A549 (cell line): ENCODE results near the gene ROS1. TPM values are rescaled to one million over a fixed set of nuclear protein-coding genes. Genes with fewer than 3 reads are reported as not detected.

Source experiments
- ATAC-seq, 2 experiments: fragments of 200-7000 bp in 1 of 2; fragments of >200 bp in 1 of 2; cut with Nextera tagmentation in 1 of 2; cut with Tn5 transposase in 1 of 2; 3 replicates each; pipeline versions ENCODE4 v1.8.0 to v1.9.1; 2018 to 2020; ENCODE audit warnings: mild to moderate bottlenecking in 1 of 2, moderate library complexity in 1 of 2
- CTCF ChIA-PET: fragments of 300-600 bp; sonication (Branson Sonifier 250); formaldehyde crosslinking; extraction: SDS; loops from one replicate; lab custom pipeline; 2021; ENCODE audit warnings: antibody characterized with exemption, inconsistent platforms; lab: Yijun Ruan, JAX
- POLR2A ChIA-PET: fragments of 350-600 bp; formaldehyde crosslinking; extraction: SDS; loops from one replicate; lab custom pipeline; 2021; ENCODE audit warnings: antibody characterized with exemption, inconsistent platforms; lab: Yijun Ruan, JAX
- DNase-seq, 2 experiments: peaks; one replicate each; pipeline versions ENCODE4 v3.0.0 to v3.0.0-alpha.2; 2011 to 2016; ENCODE audit warnings: low read depth in 1 of 2, low spot score in 1 of 2
- FAIRE-seq: peaks from 2 replicates; lab custom pipeline; 2011; peaks lifted over from hg19 to GRCh38; lab: Jason Lieb, UNC
- H3K27ac ChIP-seq, 2 experiments: fragments of >200 bp; sonication (Bioruptor Twin); formaldehyde crosslinking; 3 replicates each; pipeline ENCODE4 v1.5.1; 2016 to 2017
- H3K4me1 ChIP-seq: fragments of >200 bp; sonication (Bioruptor Twin); formaldehyde crosslinking; 3 replicates; pipeline ENCODE4 v1.6.1; 2016
- H3K4me2 ChIP-seq: fragments of >200 bp; sonication (Bioruptor Twin); formaldehyde crosslinking; 3 replicates; pipeline ENCODE4 v1.6.1; 2016
- H3K4me3 ChIP-seq: fragments of >200 bp; sonication (Bioruptor Twin); formaldehyde crosslinking; 3 replicates; pipeline ENCODE4 v1.5.1; 2016
- H3K9me3 ChIP-seq: fragments of >200 bp; sonication (Bioruptor Twin); formaldehyde crosslinking; 3 replicates; pipeline ENCODE4 v1.6.1; 2016
- BCL3 ChIP-seq: fragments of >200 bp; sonication (Bioruptor Twin); formaldehyde crosslinking; IDR thresholded peaks from 3 replicates; pipeline ENCODE4 v1.6.1; 2016
- BHLHE40 ChIP-seq: IDR thresholded peaks from 2 replicates; pipeline ENCODE4 v1.6.1; 2012; ENCODE audit warnings: low read depth, low read length, inconsistent platforms
- CBX2 ChIP-seq: fragments of 200-600 bp; sonication (generic); IDR thresholded peaks from 2 replicates; pipeline ENCODE4 v1.6.1; 2016; ENCODE audit warnings: low read depth, mild to moderate bottlenecking, borderline replicate concordance
- CEBPB ChIP-seq, 2 experiments: fragments of >200 bp in 1 of 2; sonication (Bioruptor Twin) in 1 of 2; formaldehyde crosslinking in 1 of 2; IDR thresholded peaks; 2 replicates each; pipeline ENCODE4 v1.6.1; 2012 to 2016
- CHD2 ChIP-seq: fragments of 150-350 bp; IDR thresholded peaks from 2 replicates; pipeline ENCODE4 v1.6.1; 2014; ENCODE audit warnings: low read length; ENCODE audit not compliant: partially characterized antibody
- CHD4 ChIP-seq: fragments of 200-600 bp; sonication (generic); IDR thresholded peaks from 2 replicates; pipeline ENCODE4 v1.6.1; 2016; ENCODE audit warnings: antibody characterized with exemption, mild to moderate bottlenecking, borderline replicate concordance
- EHF ChIP-seq: fragments of 250-450 bp; sonication (Bioruptor Pico); IDR thresholded peaks from 2 replicates; pipeline ENCODE4 v1.5.0; 2020; ENCODE audit warnings: mild to moderate bottlenecking
- ESRRA ChIP-seq: fragments of 150-350 bp; IDR thresholded peaks from 2 replicates; pipeline ENCODE4 v1.6.1; 2014; ENCODE audit warnings: mild to moderate bottlenecking, low read length, borderline replicate concordance
- FOSL2 ChIP-seq, 2 experiments: fragments of 450-650 bp in 1 of 2; fragments of >200 bp in 1 of 2; sonication (Bioruptor Twin) in 1 of 2; formaldehyde crosslinking; IDR thresholded peaks; 2 replicates each; pipeline versions ENCODE4 v1.5.0 to v1.6.1; 2016 to 2020; ENCODE audit warnings: mild to moderate bottlenecking in 1 of 2, moderate library complexity in 1 of 2
- FOXS1 ChIP-seq: fragments of 250-450 bp; sonication (Bioruptor Pico); IDR thresholded peaks from 2 replicates; pipeline ENCODE4 v1.5.0; 2020; ENCODE audit warnings: mild to moderate bottlenecking, moderate library complexity
- GATA3 ChIP-seq: IDR thresholded peaks from 2 replicates; pipeline ENCODE4 v1.6.1; 2012; ENCODE audit warnings: borderline replicate concordance
- HDAC2 ChIP-seq: fragments of 200-600 bp; sonication (generic); IDR thresholded peaks from 2 replicates; pipeline ENCODE4 v1.6.1; 2016
- HES2 ChIP-seq: fragments of >200 bp; sonication (Bioruptor Twin); formaldehyde crosslinking; IDR thresholded peaks from 2 replicates; pipeline ENCODE4 v1.6.1; 2016
- HEYL ChIP-seq: fragments of 250-450 bp; sonication (Bioruptor Pico); IDR thresholded peaks from 2 replicates; pipeline ENCODE4 v1.8.0; 2021; ENCODE audit warnings: mild to moderate bottlenecking, moderate library complexity
- HOXB5 ChIP-seq: fragments of 250-450 bp; sonication (Bioruptor Pico); IDR thresholded peaks from 2 replicates; pipeline ENCODE4 v1.5.0; 2020; ENCODE audit warnings: mild to moderate bottlenecking, moderate library complexity
- JUNB ChIP-seq: fragments of >200 bp; sonication (Bioruptor Twin); formaldehyde crosslinking; IDR thresholded peaks from 2 replicates; pipeline ENCODE4 v1.6.1; 2016
- KDM5A ChIP-seq: fragments of 200-600 bp; sonication (generic); IDR thresholded peaks from 2 replicates; pipeline ENCODE4 v1.6.1; 2016; ENCODE audit warnings: antibody characterized with exemption, mild to moderate bottlenecking
- NFE2L2 ChIP-seq: fragments of 150-350 bp; conservative IDR thresholded peaks from 2 replicates; pipeline ENCODE4 v1.6.1; 2014; ENCODE audit warnings: low read length
- NPAS2 ChIP-seq: fragments of 250-450 bp; sonication (Bioruptor Pico); IDR thresholded peaks from 2 replicates; pipeline ENCODE4 v1.8.0; 2022; ENCODE audit warnings: mild to moderate bottlenecking, moderate library complexity, borderline replicate concordance
- NR3C1 ChIP-seq: fragments of >200 bp; sonication (Bioruptor Twin); formaldehyde crosslinking; IDR thresholded peaks from 3 replicates; pipeline ENCODE4 v1.6.1; 2017
- PBX3 ChIP-seq: IDR thresholded peaks from 2 replicates; pipeline ENCODE4 v1.6.1; 2012
- POLR2A ChIP-seq: IDR thresholded peaks from 2 replicates; pipeline ENCODE4 v1.6.1; 2012; ENCODE audit warnings: mild to moderate bottlenecking, low read length
- RARB ChIP-seq: fragments of 250-450 bp; sonication (Bioruptor Pico); IDR thresholded peaks from 2 replicates; pipeline ENCODE4 v1.8.0; 2021; ENCODE audit warnings: mild to moderate bottlenecking, moderate library complexity
- RCOR1 ChIP-seq: fragments of 150-350 bp; IDR thresholded peaks from 2 replicates; pipeline ENCODE4 v1.6.1; 2014; ENCODE audit warnings: antibody characterized with exemption, low read length, low read depth
- TFCP2L1 ChIP-seq: fragments of 250-450 bp; sonication (Bioruptor Pico); IDR thresholded peaks from 2 replicates; pipeline ENCODE4 v1.5.0; 2021; ENCODE audit warnings: mild to moderate bottlenecking
- ZFP36 ChIP-seq: fragments of 450-650 bp; IDR thresholded peaks from 2 replicates; pipeline ENCODE4 v1.6.1; 2014; ENCODE audit warnings: borderline replicate concordance; ENCODE audit not compliant: partially characterized antibody
- WGBS: methylation state at CpG from one replicate; pipeline ENCODE4 v1.1.6; 2017; ENCODE audit errors: missing lambda C conversion rate; 5-methylcytosine and 5-hydroxymethylcytosine counted together
- polyA plus RNA-seq, 4 experiments: library from polyadenylated mRNA; depleted of rRNA in 3 of 4; stranded (reverse); fragments of >200 nt; fragmentation: RNase III in 1 of 4; extraction: RNeasy Plus Mini Kit Qiagen cat#74134 plus additional on column Dnase treatment in 1 of 4; gene quantifications; 2 replicates in 3 of 4; 3 replicates in 1 of 4; pipeline ENCODE4 v1.2.3, GENCODE V29; 2011 to 2017

The ROS1 gene
- polyA plus RNA-seq, 2 of the 4 experiments (the other 2 are of a cell fraction), result 0.17 to 0.18 TPM

- ChIA-PET POLR2A (no interaction called here), CTCF (no interaction called here)
- FAIRE-seq (no peak), DNase-seq (no peak)
- WGBS, result 31% methylated on average over 1 of the region's 1 CpG
- no peaks in the 10 kb centered on the region for H3K9me3 ChIP-seq
- peak overlapping the region; percentile 44; the same call in 2 of the 3 replicates for H3K4me2 ChIP-seq
- H3K4me1 ChIP-seq, result peaks cover 33% of the 10 kb centered on the region
- peak overlapping the region; percentile 50 to 57; a peak in 4 of 6 replicates for H3K27ac ChIP-seq
- TF ChIP-seq FOXS1 (CRISPR knock-in tag), result no peak
- TF ChIP-seq JUNB, result no peak
- no peak for TF ChIP-seq POLR2A
- TF ChIP-seq GATA3, result no peak
- TF ChIP-seq RCOR1, result no peak
- no peak for TF ChIP-seq HOXB5 (CRISPR knock-in tag)
- no peak for TF ChIP-seq CHD4
- TF ChIP-seq HEYL (CRISPR knock-in tag), result no peak
- TF ChIP-seq HES2, result no peak
- TF ChIP-seq, all 56 proteins: peak for 0
- H3K4me3 ChIP-seq, result no peak overlapping the region
- no peak for ATAC-seq
Observed at GRCh38 chr6:117387454-117387974, 38.2 kb downstream of the ROS1 start.

GRCh38 chr6:117384659-117385058 is 41.1 kb downstream of the ROS1 start:
- ATAC-seq (no peak), FAIRE-seq (no peak), DNase-seq (no peak)
- CTCF ChIA-PET, result no interaction called here
- no peak overlapping the region for H3K27ac ChIP-seq
- no peak overlapping the region for H3K4me3 ChIP-seq
- 84% methylated on average over 2 of the region's 2 CpGs for WGBS
- peaks cover 25% of the 10 kb centered on the region for H3K4me1 ChIP-seq
- POLR2A ChIA-PET, result no interaction called here
- H3K4me2 ChIP-seq, result no peak overlapping the region
- no peak for TF ChIP-seq FOSL2 (IDR thresholded peaks at IDR 0.05)
- no peak for TF ChIP-seq FOSL2 (CRISPR knock-in tag; IDR thresholded peaks at IDR 0.05)
- no peak for TF ChIP-seq TFCP2L1 (CRISPR knock-in tag)
- no peak for TF ChIP-seq CHD4
- TF ChIP-seq CBX2, result no peak
- TF ChIP-seq NFE2L2, result no peak
- no peak for TF ChIP-seq HOXB5 (CRISPR knock-in tag)
- TF ChIP-seq NR3C1, result no peak
- TF ChIP-seq GATA3, result no peak
- no peaks in the 10 kb centered on the region for H3K9me3 ChIP-seq

- ChIA-PET CTCF (no interaction called here), POLR2A (no interaction called here)
- no peak overlapping the region for H3K4me3 ChIP-seq
- DNase-seq (no peak), FAIRE-seq (no peak), ATAC-seq (no peak)
- no peaks in the 10 kb centered on the region; the same call in 1 of the 3 replicates for H3K4me1 ChIP-seq
- H3K4me2 ChIP-seq, result no peak overlapping the region
- no peaks in the 10 kb centered on the region for H3K9me3 ChIP-seq
- no peak overlapping the region for H3K27ac ChIP-seq
- WGBS, result 18% methylated on average over 2 of the region's 2 CpGs
- TF ChIP-seq FOSL2 (IDR thresholded peaks at IDR 0.05) (no peak), FOSL2 (CRISPR knock-in tag; IDR thresholded peaks at IDR 0.05) (no peak), CEBPB (IDR thresholded peaks at IDR 0.05) (no peak), CHD2 (no peak), TFCP2L1 (CRISPR knock-in tag) (no peak), BHLHE40 (no peak), EHF (CRISPR knock-in tag) (no peak), KDM5A (no peak), PBX3 (no peak), HOXB5 (CRISPR knock-in tag) (no peak), FOXS1 (CRISPR knock-in tag) (no peak), ZFP36 (no peak), ESRRA (no peak), RARB (CRISPR knock-in tag) (no peak), BCL3 (no peak), NFE2L2 (no peak), NPAS2 (CRISPR knock-in tag) (no peak), HDAC2 (no peak)
Observed at GRCh38 chr6:117381749-117382148, 44.0 kb downstream of the ROS1 start.
